Fibroblast of mammary gland (primary cell): ENCODE results near the gene CSF3R.
A peak's percentile ranks its signal among the peaks of the same experiment; 100 is the strongest.

Experiments
- DNase-seq: peaks from one replicate; pipeline ENCODE4 v3.0.0-alpha.2; 2010; ENCODE audit warnings: low read depth
- H3K4me3 ChIP-seq: 2 replicates; pipeline ENCODE4 v1.5.1; 2011; ENCODE audit warnings: low read depth, mild to moderate bottlenecking, low read length, moderate library complexity; ENCODE audit not compliant: control insufficient read depth
- CTCF ChIP-seq: conservative IDR thresholded peaks from 2 replicates; pipeline ENCODE4 v1.5.1; 2011; ENCODE audit warnings: low read depth, low read length, inconsistent platforms; ENCODE audit not compliant: control insufficient read depth, insufficient read depth

CSF3R gene

GRCh38 chr1:36482724-36483388 is at the start of gene CSF3R:
TSS of gene CSF3R (minus strand) at chr1:36482913. CDS start at chr1:36479496, 3,417 bp downstream.
- no peak for TF ChIP-seq CTCF
- H3K4me3 ChIP-seq: no peak within 1 kb of the TSS
- no peak for DNase-seq

- no peak for DNase-seq
- no peak overlapping the region for H3K4me3 ChIP-seq
- no peak for TF ChIP-seq CTCF
These were observed 49.1 kb upstream of the CSF3R start for GRCh38 chr1:36531833-36532232.

GRCh38 chr1:36530791-36531190 is 48.1 kb upstream of the CSF3R start:
- no peak for DNase-seq
- no peak overlapping the region for H3K4me3 ChIP-seq
- TF ChIP-seq CTCF: no peak

- no peak for DNase-seq
- no peak overlapping the region for H3K4me3 ChIP-seq
- no peak for TF ChIP-seq CTCF
These were observed 47.5 kb upstream of the CSF3R start for GRCh38 chr1:36530261-36530660.

GRCh38 chr1:36529769-36530260 is 47.1 kb upstream of the CSF3R start:
- H3K4me3 ChIP-seq: no peak overlapping the region
- no peak for TF ChIP-seq CTCF
- no peak for DNase-seq

GRCh38 chr1:36528361-36529349 is 45.9 kb upstream of the CSF3R start:
- no peak for DNase-seq
- H3K4me3 ChIP-seq: no peak overlapping the region
- TF ChIP-seq CTCF: peak; percentile 4
